GM12878 (cell line): ENCODE measurements around the gene SNX15. TPM values are rescaled to one million over a fixed set of nuclear protein-coding genes. Genes with fewer than 3 reads are reported as not detected.
"Not testable (repeated sequence)": the region's sequence is repeated elsewhere in the genome, so short reads cannot be mapped to it uniquely, and the experiment has no call there.

ENCODE experiments used
- ATAC-seq: fragments of 200-7000 bp; cut with Tn5 transposase; 3 replicates; pipeline ENCODE4 v1.9.1; 2020; ENCODE audit warnings: mild to moderate bottlenecking, moderate library complexity
- BruUV-seq: library from RNA; stranded (reverse); fragments of 400-500 nt; replicated peaks from 2 replicates; lab custom pipeline; 2021; lab: Mats Ljungman, UMichigan
- CTCF ChIA-PET: fragments of 300-600 bp; sonication (Branson Sonifier 250); formaldehyde crosslinking; extraction: SDS; loops from one replicate; lab custom pipeline; 2021; ENCODE audit warnings: inconsistent platforms; lab: Yijun Ruan, JAX
- POLR2A ChIA-PET: fragments of 350-600 bp; formaldehyde crosslinking; extraction: SDS; loops from one replicate; lab custom pipeline; 2021; ENCODE audit warnings: inconsistent platforms; lab: Charles Lee
- RAD21 ChIA-PET: fragments of 300-600 bp; sonication (Branson Sonifier 250); formaldehyde crosslinking; loops from one replicate; lab custom pipeline; 2023; ENCODE audit warnings: antibody characterized with exemption; ENCODE audit not compliant: unreplicated experiment; lab: Charles Lee
- SMC1A ChIA-PET: fragments of 300-600 bp; sonication (Branson Sonifier 250); formaldehyde crosslinking; loops from one replicate; lab custom pipeline; 2023; ENCODE audit not compliant: unreplicated experiment, uncharacterized antibody; lab: Charles Lee
- DNase-seq: peaks from one replicate; pipeline ENCODE4 v3.0.0-alpha.2; 2011; ENCODE audit warnings: low read depth, low spot score
- FAIRE-seq: peaks from 3 replicates; lab custom pipeline; 2011; peaks lifted over from hg19 to GRCh38; lab: Jason Lieb, UNC
- H2AFZ ChIP-seq: 2 replicates; pipeline ENCODE4 v1.6.0; 2011; ENCODE audit warnings: low read depth, low read length, control low read depth; ENCODE audit not compliant: control insufficient read depth
- H3K27ac ChIP-seq: 2 replicates; pipeline ENCODE4 v1.5.1; 2011; ENCODE audit warnings: control low read depth; ENCODE audit not compliant: control insufficient read depth, insufficient read depth
- H3K27me3 ChIP-seq, 2 experiments: replicated peaks in 1 of 2; 2 replicates each; pipeline versions ENCODE4 v1.6.0 to v1.6.1; 2011; ENCODE audit warnings: low read length in 1 of 2; ENCODE audit not compliant: control insufficient read depth in 2 of 2, insufficient read depth in 2 of 2
- H3K36me3 ChIP-seq, 2 experiments: 2 replicates each; pipeline ENCODE4 v1.5.1; 2011; ENCODE audit warnings: low read length in 1 of 2; ENCODE audit not compliant: control insufficient read depth in 2 of 2, insufficient read depth in 2 of 2
- H3K4me1 ChIP-seq: 2 replicates; pipeline ENCODE4 v1.6.1; 2011; ENCODE audit warnings: mild to moderate bottlenecking, low read length, moderate library complexity, mixed read lengths; ENCODE audit not compliant: control insufficient read depth, insufficient read depth
- H3K4me2 ChIP-seq: 2 replicates; pipeline ENCODE4 v1.6.0; 2011; ENCODE audit warnings: control low read depth; ENCODE audit not compliant: control insufficient read depth, insufficient read depth
- H3K4me3 ChIP-seq: fragments of 200-600 bp; sonication (generic); 2 replicates; pipeline ENCODE4 v1.5.1; 2016
- H3K79me2 ChIP-seq: 2 replicates; pipeline ENCODE4 v1.6.0; 2011; ENCODE audit warnings: low read length; ENCODE audit not compliant: control insufficient read depth, insufficient read depth
- H3K9ac ChIP-seq: 2 replicates; pipeline ENCODE4 v1.8.0; 2011; ENCODE audit warnings: low read length, control low read depth, mixed read lengths; ENCODE audit not compliant: control insufficient read depth, insufficient read depth
- H3K9me3 ChIP-seq: replicated peaks from 3 replicates; pipeline ENCODE4 v1.5.1; 2011; ENCODE audit warnings: mild to moderate bottlenecking, low read length; ENCODE audit not compliant: control insufficient read depth, insufficient read depth
- H4K20me1 ChIP-seq: 2 replicates; pipeline ENCODE4 v1.6.0; 2011; ENCODE audit not compliant: control insufficient read depth, insufficient read depth
- RFX5 ChIP-seq: IDR thresholded peaks from 2 replicates; pipeline ENCODE4 v1.6.1; 2011; ENCODE audit warnings: low read depth, low read length, improper control_type of control experiment
- ZNF217 ChIP-seq: fragments of 450-650 bp; IDR thresholded peaks from 2 replicates; pipeline ENCODE4 v1.6.1; 2017; ENCODE audit warnings: antibody characterized with exemption, mild to moderate bottlenecking
- WGBS: methylation state at CpG from one replicate; pipeline ENCODE4 v1.1.6; 2016; ENCODE audit warnings: low lambda C conversion rate; ENCODE audit not compliant: insufficient replicate concordance, insufficient coverage; ENCODE audit errors: missing lambda C conversion rate; 5-methylcytosine and 5-hydroxymethylcytosine counted together
- in situ Hi-C: fragments of 300-500 bp; cut with MboI; formaldehyde crosslinking; loops from 9 replicates; pipeline ENCODE4 v1.14.3; 2018; ENCODE audit warnings: mixed read lengths
- intact Hi-C: fragments of 100-400 bp; cut with micrococcal nuclease; formaldehyde crosslinking; loops from one replicate; pipeline ENCODE4 v1.14.2; 2022; ENCODE audit not compliant: unreplicated experiment
- polyA plus RNA-seq, 11 experiments: library from polyadenylated mRNA; depleted of rRNA in 4 of 11; unstranded in 6 of 11; stranded (reverse) in 5 of 11; fragments of >200 nt; fragmentation: Nextera tagmentation in 4 of 11; fragmentation: Illumina TruSeq in 1 of 11; extraction: Ambion mirVana in 4 of 11; extraction: Trizol in 1 of 11; gene quantifications; 1 replicate in 1 of 11; 2 replicates in 10 of 11; pipeline versions ENCODE4 v1.2.1 to v1.2.3, GENCODE V29; 2011 to 2016; ENCODE audit warnings: inconsistent platforms in 2 of 11, missing spikeins in 2 of 11, low read depth in 1 of 11
- total RNA-seq, 4 experiments: library from RNA; depleted of rRNA in 3 of 4; stranded (reverse); fragments of >200 nt in 3 of 4; fragmentation: Illumina TruSeq in 1 of 4; extraction: Trizol in 1 of 4; gene quantifications; 2 replicates each; pipeline versions ENCODE4 v1.2.1 to v1.2.3, GENCODE V29; 2013 to 2021
- TF ChIP-seq, protein P1 (sequence below): fragments of 450-650 bp; IDR thresholded peaks from 2 replicates; pipeline ENCODE4 v1.6.1; 2014; ENCODE audit warnings: mild to moderate bottlenecking

The SNX15 gene
- total and polyA plus RNA-seq, 10 of the 15 experiments (the other 5 are each of a cell fraction or from before 2014, with no cell fraction given): 2.4 to 24.0 (median 16.1) TPM

DNA sequence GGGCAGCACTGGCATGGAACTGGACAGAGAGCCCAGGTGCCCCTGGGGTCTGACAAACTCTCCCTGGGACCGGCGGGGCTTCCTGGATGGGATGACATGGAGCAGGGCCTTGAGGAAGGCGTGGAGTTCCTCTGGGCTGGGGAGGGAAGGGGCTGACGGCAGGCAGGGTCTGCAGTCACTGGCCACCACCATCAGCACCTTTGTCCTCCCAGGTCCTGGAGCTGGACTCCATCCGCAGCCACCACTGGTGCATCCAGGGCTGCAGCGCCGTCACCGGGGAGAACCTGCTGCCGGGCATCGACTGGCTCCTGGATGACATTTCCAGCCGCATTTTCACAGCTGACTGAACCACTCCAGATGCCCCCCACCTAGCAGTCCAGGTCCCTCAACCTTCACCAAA, 5.7 kb upstream of the SNX15 start (continued):
- TF ChIP-seq RFX5: no peak
- TF ChIP-seq, protein P1, sequence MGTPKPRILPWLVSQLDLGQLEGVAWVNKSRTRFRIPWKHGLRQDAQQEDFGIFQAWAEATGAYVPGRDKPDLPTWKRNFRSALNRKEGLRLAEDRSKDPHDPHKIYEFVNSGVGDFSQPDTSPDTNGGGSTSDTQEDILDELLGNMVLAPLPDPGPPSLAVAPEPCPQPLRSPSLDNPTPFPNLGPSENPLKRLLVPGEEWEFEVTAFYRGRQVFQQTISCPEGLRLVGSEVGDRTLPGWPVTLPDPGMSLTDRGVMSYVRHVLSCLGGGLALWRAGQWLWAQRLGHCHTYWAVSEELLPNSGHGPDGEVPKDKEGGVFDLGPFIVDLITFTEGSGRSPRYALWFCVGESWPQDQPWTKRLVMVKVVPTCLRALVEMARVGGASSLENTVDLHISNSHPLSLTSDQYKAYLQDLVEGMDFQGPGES: no peak
- TF ChIP-seq ZNF217: no peak
- TF ChIP-seq, all 136 proteins: peak for 0

DNA sequence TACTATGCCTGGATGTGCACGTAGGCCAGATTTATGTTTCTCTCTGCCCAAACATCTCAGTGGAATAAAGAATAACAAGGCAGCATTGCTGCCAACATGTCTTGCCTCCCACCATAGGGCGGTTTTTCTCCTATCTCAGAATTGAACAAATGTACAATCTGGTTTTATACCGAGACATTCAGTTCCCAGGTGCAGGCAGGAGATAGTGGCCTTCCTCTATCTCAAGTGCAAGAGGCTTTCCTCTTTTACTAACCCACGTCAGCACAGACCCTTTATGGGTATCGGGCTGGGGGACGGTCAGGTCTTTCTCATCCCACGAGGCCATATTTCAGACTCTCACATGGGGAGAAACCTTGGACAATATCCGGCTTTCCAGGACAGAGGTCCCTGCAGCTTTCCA, 3.7 kb upstream of the SNX15 start:
- CTCF ChIA-PET, RAD21 ChIA-PET: not testable (repeated sequence)

More for the DNA sequence above, 3.7 kb upstream of the SNX15 start:
- DNase-seq, H3K4me2 ChIP-seq, H3K4me1 ChIP-seq, H3K9ac ChIP-seq, H3K27ac ChIP-seq, BruUV-seq, H3K27me3 ChIP-seq, H3K79me2 ChIP-seq, SMC1A ChIA-PET, ATAC-seq, H4K20me1 ChIP-seq, in situ Hi-C loops, intact Hi-C loops, H3K4me3 ChIP-seq, H3K36me3 ChIP-seq, H2AFZ ChIP-seq, FAIRE-seq, H3K9me3 ChIP-seq, POLR2A ChIA-PET: not testable (repeated sequence)
- WGBS: 78% methylated on average over 8 of the region's 8 CpGs
